ENCODE results near the gene MICAL1. TPM values are rescaled to one million over a fixed set of nuclear protein-coding genes. Genes with fewer than 3 reads are reported as not detected.

MICAL1 gene
- total RNA-seq, 1 donor: 26.1 TPM

- Histone ChIP-seq H4K20me1 (ENCODE audit: insufficient read depth, low read length) (no peaks in the 10 kb centered on the region), H3K27me3 (ENCODE audit: insufficient read depth, low read length) (no peaks in the 10 kb centered on the region), H3K27ac (ENCODE audit: low read depth, low read length) (no peak overlapping the region), H3K36me3 (ENCODE audit: insufficient read depth, low read length) (peaks cover 4% of the 10 kb centered on the region), H3K9me3 (ENCODE audit: low read depth, low read length) (no peaks in the 10 kb centered on the region), H3K4me3 (ENCODE audit: insufficient read depth, low read length) (no peak overlapping the region), H3K79me2 (ENCODE audit: insufficient read depth, low read length) (no peaks in the 10 kb centered on the region), H3K4me2 (ENCODE audit: insufficient read depth, low read length) (no peak overlapping the region), H3K4me1 (ENCODE audit: insufficient read depth, low read length) (no peaks in the 10 kb centered on the region), H2AFZ (ENCODE audit: low read length) (no peak overlapping the region)
- no peak for TF ChIP-seq CTCF (IDR thresholded peaks at IDR 0.05; ENCODE audit: extremely low read depth, low read depth, low read length)
- DNase-seq (ENCODE audit: insufficient read length, low spot score, missing footprints): peak; percentile 87
These were observed 4.8 kb downstream of the MICAL1 start for GRCh38 chr6:109450801-109451200.

- H4K20me1 ChIP-seq (ENCODE audit: insufficient read depth, low read length): no peaks in the 10 kb centered on the region
- H3K4me3 ChIP-seq (ENCODE audit: insufficient read depth, low read length): no peak overlapping the region
- H3K4me2 ChIP-seq (ENCODE audit: insufficient read depth, low read length): no peak overlapping the region
- H2AFZ ChIP-seq (ENCODE audit: low read length): no peak overlapping the region
- H3K27me3 ChIP-seq (ENCODE audit: insufficient read depth, low read length): no peaks in the 10 kb centered on the region
- no peaks in the 10 kb centered on the region for H3K79me2 ChIP-seq (ENCODE audit: insufficient read depth, low read length)
- no peaks in the 10 kb centered on the region for H3K4me1 ChIP-seq (ENCODE audit: insufficient read depth, low read length)
- TF ChIP-seq CTCF (IDR thresholded peaks at IDR 0.05; ENCODE audit: extremely low read depth, low read depth, low read length): no peak
- no peak overlapping the region for H3K27ac ChIP-seq (ENCODE audit: low read depth, low read length)
- H3K36me3 ChIP-seq (ENCODE audit: insufficient read depth, low read length): peaks cover 6% of the 10 kb centered on the region
- peak; percentile 44 for DNase-seq (ENCODE audit: insufficient read length, low spot score, missing footprints)
- no peaks in the 10 kb centered on the region for H3K9me3 ChIP-seq (ENCODE audit: low read depth, low read length)
These were observed 5.5 kb downstream of the MICAL1 start for GRCh38 chr6:109449795-109450673.

- DNase-seq (ENCODE audit: insufficient read length, low spot score, missing footprints): peak; percentile 77
- H3K79me2 ChIP-seq (ENCODE audit: insufficient read depth, low read length): no peaks in the 10 kb centered on the region
- peaks cover 12% of the 10 kb centered on the region for H3K36me3 ChIP-seq (ENCODE audit: insufficient read depth, low read length)
- H3K9me3 ChIP-seq (ENCODE audit: low read depth, low read length): no peaks in the 10 kb centered on the region
- TF ChIP-seq CTCF (IDR thresholded peaks at IDR 0.05; ENCODE audit: extremely low read depth, low read depth, low read length): no peak
- no peak overlapping the region for H2AFZ ChIP-seq (ENCODE audit: low read length)
- H3K27me3 ChIP-seq (ENCODE audit: insufficient read depth, low read length): no peaks in the 10 kb centered on the region
- no peak overlapping the region for H3K27ac ChIP-seq (ENCODE audit: low read depth, low read length)
- no peaks in the 10 kb centered on the region for H3K4me1 ChIP-seq (ENCODE audit: insufficient read depth, low read length)
- no peaks in the 10 kb centered on the region for H4K20me1 ChIP-seq (ENCODE audit: insufficient read depth, low read length)
- no peak overlapping the region for H3K4me3 ChIP-seq (ENCODE audit: insufficient read depth, low read length)
- no peak overlapping the region for H3K4me2 ChIP-seq (ENCODE audit: insufficient read depth, low read length)
These were observed 6.3 kb downstream of the MICAL1 start for GRCh38 chr6:109449064-109449794.

GRCh38 chr6:109448615-109449014 lies 7.0 kb downstream of the MICAL1 start:
- Histone ChIP-seq H3K27me3 (ENCODE audit: insufficient read depth, low read length) (no peaks in the 10 kb centered on the region), H3K36me3 (ENCODE audit: insufficient read depth, low read length) (peaks cover 12% of the 10 kb centered on the region), H4K20me1 (ENCODE audit: insufficient read depth, low read length) (no peaks in the 10 kb centered on the region), H3K4me1 (ENCODE audit: insufficient read depth, low read length) (no peaks in the 10 kb centered on the region), H2AFZ (ENCODE audit: low read length) (no peak overlapping the region), H3K4me2 (ENCODE audit: insufficient read depth, low read length) (no peak overlapping the region), H3K79me2 (ENCODE audit: insufficient read depth, low read length) (no peaks in the 10 kb centered on the region), H3K27ac (ENCODE audit: low read depth, low read length) (no peak overlapping the region), H3K4me3 (ENCODE audit: insufficient read depth, low read length) (no peak overlapping the region), H3K9me3 (ENCODE audit: low read depth, low read length) (no peaks in the 10 kb centered on the region)
- TF ChIP-seq CTCF (IDR thresholded peaks at IDR 0.05; ENCODE audit: extremely low read depth, low read depth, low read length): no peak
- DNase-seq (ENCODE audit: insufficient read length, low spot score, missing footprints): peak; percentile 76

Measured in osteoblast (primary cell).